Effector CD4-positive, alpha-beta T cell (primary cell): ENCODE results near the gene UBAP1.
"Not testable (repeated sequence)": the region's sequence is repeated elsewhere in the genome, so short reads cannot be mapped to it uniquely, and the experiment has no call there.

Experiments
- DNase-seq: peaks from one replicate; pipeline ENCODE4 v3.0.0-alpha.2; 2020

Gene UBAP1

DNA sequence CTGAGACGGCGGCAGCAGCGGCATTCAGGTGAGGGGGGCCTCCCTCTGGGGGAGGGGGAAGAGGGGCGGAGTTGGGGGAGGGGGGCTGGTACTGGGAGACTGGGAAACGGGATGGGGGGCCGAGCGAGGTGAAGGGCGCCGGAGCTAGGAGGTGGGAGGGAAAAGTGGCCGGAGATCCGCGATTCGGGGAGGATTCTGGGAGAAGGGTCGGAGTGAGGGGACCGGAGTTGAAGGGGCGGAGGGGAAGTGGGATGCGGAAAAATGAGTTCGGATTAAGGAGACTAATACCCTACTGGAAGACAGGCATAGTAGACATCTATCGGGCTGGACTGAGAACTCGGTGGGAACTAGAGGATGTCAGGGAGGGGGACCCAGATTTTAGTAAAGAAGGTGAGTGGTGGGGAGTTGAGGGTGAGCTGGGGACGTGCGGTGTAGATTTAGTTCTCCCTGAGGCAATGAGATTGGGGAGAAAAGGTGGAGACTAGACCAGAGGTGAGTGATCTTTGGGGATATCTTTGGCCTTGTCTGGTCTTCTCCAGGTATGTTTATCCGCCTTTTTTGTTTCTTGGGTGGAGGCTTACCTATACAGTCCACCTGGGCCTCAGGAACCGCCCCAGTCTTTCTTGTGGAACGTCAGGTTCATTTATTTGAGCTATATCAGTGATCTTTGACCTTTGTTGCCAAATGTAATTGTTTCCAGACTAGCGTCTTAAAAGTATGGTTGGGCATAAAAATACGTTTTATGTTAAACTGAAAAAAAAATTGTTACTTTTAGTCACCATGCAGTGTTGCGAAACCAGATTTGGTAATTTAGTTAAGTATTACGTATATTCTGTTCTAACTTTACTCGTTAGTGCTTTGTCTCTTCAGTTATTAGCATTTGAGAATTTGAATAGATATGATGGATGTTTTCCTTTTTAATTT lies 632 bp downstream of the UBAP1 start:
- no peak for DNase-seq

DNA sequence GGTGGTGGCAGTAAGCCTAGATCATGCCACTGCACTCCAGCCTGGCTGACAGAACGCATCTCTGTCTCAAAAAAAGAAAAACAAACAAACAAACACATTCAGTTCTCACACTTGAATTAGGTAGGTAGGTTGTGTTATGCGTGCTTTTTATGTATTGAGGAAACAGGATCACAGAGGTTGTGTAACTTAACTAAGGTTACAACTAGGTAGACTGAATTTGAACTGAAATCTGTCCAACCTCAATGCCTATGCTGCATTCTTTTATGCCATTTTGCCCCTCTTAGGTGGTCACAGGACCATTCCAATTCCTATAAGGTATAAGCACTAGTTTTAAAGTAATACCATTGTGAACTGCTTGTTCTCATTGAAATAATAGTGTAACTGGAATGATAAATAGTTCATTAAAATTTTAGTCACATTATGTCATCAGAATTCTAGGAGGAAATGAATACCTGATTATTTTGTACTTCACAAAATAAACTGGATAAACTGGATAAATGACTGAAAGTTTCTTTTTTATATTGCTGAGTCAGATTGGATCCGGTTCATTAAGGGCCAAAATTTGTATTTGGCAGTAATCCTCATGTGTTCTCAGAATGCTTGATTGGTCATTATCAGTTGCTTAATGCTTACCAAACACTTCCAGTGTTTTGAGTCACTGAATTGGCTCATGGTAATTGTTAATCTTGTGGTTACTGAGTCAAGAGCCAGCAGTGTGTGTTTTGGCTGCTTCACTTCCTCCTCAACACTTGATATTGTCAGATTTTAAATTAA lies 7.1 kb downstream of the UBAP1 start:
- DNase-seq: no peak

DNA sequence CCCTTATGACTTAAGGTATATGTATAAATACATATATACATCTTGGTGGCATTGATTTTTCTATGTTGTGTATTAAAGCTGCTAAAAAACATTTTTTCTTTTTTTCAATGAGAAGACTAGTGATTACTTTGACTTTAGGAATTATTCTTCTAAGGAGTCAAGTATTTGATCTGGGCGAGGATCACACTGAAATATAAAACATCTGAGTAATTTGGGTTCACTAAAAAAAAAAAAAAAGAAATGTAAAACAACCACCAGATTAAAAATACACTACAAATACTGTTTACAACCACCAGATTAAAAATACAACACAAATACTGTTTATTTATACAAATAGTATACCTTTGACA lies 9.0 kb downstream of the UBAP1 start:
- no peak for DNase-seq

DNA sequence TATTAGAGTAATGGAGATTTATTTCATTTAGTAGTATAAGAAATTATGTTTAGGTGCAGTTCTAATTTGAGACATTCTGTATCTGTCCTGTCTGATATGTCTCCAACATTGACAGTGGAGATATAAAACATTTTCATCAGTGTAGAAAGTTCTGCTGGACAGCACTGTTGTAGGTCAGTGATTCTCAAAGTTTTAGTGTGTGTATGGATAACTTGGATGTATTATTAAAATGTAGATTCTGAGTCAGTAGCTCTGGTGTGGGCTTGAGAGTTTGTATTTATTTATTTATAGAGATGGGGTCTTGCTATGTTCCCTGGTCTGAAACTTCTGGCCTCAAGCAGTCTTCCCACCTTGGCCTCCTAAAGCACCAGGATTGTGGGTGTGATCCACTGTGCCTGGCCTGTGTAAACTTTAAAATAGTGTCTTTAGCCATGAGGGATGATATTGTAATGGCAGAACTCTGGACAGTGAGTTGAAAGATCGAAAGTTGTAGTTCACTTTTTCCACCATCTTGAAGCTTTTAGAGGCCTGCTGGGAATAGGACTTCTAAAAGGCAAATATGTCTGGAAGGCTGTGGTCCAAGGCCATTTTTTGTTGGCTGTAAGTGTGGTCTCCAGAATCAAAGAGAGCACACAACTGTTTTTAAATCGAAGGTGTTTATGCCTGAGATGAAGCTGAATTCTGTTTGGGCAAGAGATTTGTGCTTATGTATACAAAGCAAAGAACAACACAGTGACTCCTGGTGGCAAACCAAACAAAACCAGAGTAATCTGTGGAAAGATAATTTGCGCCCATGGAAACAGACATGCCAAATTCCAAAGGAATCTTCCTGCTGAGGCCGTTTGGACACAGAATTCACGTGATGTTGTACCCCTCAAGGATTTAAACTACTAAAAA lies 12.4 kb downstream of the UBAP1 start:
- DNase-seq: no peak

DNA sequence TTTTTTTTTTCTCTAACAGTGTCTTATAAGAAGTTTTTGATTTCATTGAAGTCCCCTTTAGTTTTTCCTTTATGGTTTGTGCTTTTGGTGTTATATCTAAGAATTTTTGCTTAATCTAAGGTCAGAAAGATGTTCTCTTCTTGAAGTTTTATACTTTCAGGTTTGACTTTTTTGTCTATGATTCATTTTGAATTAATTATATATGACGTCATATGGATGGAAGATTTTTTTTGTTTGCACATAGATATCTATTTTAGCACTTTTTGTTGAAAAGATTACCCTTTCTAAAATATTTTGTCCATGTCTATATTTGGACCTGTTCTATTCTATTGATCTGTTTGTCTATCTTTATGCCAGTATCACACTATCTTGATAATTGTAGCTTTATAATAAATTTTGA lies 16.3 kb downstream of the UBAP1 start:
- DNase-seq: no peak

DNA sequence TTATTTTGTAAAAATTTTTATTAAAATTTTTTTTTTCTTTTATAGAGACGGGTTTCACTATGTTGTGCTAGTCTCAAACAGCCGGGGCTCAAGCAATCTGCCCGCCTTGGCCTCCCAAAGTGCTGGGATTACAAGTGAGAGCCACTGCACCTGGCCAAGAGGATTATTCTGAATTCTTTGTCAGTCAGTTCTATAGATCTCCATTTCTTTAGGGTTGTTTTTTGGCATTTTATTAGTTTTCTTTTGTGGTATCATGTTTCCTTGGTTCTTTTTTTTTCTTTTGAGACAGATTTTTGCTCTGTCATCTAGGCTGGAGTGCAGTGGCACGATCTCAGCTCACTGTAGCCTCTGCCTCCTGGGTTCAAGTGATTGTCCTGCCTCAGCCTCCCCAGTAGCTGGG lies 18.4 kb downstream of the UBAP1 start:
- DNase-seq: not testable (repeated sequence)

DNA sequence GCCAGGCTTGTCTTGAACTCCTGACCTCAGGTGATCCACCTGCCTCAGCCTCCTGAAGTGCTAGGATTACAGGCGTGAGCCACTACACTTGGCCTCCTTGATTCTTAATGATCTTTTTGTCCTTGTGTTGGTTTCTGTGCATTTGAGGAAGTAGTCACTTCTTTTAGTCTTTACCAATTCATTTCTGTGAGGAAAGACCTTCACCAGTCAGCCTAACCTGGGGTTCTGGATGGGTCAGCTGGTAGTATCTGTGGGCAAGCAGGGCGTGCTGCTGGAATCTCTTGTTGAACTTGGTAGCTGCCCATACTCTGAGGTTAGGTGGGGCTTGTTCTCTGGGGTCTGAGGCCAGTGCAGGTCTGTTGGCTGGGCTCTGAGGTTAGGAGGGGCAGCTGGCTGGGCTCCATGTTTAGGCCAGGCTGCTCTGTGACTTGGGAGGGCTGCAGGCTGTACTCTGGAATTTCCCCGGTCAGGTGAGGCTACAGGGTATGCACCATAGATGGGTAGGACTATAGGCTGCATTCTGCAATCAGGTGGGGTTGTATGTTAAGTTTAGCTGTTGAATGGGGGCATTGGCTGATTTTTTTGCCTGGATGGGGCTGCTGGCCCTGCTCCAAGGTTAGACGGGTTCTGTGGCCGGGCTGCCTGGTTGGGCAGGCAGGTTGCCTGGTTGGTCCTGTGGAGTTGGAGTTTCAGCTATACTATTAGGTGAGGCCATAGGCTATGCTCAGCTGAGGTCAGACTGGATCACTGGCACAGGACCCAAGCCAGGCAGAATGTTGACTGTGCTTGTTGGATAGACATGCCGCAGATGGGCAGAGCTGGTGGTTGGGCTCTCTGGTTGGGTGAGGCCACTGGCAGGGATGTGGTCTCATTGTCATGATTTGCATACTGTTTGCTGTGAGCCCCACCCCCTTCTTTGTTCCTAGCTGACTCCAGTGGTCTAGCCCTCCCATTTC lies 19.2 kb downstream of the UBAP1 start:
- DNase-seq: no peak

DNA sequence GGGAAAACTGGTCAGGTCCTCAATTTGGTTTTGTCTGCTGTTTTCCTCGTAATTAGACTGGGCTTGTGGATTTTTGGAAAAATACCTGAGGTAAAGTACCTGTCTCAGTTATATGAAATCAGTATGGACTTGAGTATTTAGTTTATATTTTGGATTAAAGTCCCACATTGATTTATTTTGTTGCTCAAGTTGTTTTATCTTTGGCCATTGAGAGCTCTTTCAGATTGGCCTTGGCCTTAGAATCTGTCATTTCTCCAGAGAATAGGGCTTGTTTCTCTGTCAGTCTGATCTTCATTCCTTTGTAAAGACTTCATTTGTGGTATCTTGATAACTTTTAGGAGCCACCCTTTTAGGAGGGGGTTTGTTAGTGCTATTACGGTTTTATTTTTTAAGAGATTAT lies 21.2 kb downstream of the UBAP1 start:
- DNase-seq: no peak

DNA sequence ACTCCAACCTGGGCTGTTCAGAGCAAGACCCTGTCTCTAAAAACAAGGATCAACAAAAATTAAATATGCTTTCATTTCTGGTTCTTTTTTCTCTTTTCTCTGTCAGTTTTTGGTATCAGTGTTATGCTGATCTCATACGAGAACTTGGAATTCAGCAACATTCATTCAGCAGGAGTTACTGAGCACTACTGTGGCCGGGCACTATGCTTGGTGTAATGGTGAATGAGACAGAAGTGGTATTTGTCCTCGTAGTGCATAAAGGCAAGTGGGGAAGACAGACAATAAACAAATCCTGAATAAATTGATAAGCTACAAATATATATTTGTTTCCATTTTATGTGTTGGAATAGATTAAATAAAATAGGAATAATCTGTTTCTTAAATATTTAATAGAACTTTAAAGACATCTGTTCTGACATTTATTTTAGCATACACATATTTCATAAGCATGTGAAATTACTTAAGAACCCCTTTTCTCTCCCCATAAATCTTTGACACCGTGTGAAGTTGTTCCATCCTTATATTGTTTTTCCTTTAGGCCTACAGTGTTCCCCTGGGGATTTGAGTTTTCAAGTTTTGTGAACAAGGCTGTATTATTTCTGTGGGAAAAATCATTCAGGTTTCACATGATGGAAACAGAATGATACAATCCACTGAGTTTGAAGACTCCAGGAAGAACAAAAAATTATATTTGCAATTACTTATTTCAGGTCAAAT lies 24.6 kb downstream of the UBAP1 start:
- DNase-seq: no peak

DNA sequence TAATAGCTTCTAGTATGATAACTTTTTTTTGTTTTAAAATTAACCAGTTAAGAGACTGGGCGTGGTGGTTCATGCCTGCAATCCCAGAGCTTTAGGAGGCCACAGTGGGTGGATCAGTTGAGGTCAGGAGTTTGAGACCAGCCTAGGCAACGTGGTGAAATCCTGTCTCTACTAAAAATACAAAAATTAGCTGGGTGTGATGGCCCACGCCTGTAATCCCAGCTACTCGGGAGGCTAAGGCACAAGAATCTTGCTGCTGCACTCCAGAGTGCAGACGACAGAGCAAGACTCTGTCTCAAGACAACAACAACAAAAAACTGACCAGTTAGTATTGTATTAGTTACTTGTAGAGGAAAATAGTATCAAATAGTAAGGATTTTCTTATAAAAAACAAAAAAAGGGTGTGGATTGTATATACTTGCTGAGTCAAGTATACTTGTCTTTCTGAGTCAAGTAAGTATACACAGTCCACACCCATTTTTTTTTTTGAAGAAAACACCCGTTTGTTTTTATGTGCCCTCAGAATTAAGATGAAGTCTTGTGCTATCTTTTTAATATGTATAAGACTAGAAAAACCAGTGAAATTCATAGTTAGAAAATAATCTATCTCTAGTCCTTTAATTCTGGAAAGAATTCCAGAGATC lies 25.3 kb downstream of the UBAP1 start:
- DNase-seq: no peak

DNA sequence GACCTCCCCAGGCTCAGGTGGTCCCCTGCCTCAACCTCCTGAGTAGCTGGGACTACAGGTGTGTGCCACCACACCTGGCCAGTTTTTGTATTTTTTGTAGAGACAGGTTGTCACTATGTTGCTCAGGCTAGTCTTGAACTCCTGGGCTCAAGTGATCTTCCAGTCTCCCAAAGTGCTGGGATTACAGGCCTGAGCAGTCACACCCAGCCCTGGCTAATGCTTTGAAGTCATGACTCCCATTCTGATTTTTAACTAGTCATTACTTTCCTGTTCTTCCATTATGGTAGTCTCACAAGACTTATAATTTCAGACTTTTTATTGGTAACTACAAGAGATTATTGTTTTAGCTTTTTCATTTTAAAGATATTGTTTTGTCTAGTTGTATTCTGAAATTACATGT lies 26.3 kb downstream of the UBAP1 start:
- no peak for DNase-seq

DNA sequence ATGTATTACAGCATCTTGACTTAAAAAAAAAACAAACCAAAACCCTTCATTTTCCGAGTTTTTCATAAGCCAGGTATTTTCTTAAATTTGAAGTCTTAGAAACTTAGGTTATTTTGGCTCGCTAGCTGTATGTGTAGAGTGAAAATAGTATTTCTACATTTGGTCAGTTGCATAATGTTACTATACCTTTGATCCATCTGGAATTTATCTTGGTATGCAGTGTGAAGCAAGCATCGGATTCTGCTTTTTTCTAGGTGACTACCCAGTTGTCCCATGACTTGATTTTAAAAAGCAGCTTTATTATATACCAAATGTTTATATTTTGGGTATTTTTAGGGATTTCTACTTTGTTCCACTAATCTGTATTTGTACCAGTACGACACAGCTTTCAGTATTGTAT lies 27.7 kb downstream of the UBAP1 start:
- DNase-seq: no peak

DNA sequence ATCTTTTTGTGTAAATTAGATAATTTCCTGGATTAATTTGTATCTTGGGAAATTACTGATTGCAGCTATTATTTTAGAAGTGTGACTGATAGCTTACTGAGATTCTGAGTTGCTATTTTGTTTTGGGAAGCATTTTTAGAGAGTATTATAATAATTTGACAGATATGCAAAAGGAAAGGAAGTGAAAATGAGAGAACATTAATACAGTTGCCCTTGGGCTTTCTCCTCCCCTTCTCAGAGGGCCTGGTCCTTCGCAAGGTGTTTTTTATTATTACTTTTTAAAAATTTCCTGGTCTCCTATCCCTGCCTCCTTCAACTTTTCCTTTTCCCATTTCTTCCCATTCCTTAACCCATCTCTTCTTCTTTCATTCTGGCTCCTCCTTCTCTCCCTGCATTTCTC lies 32.6 kb downstream of the UBAP1 start:
- DNase-seq: no peak

DNA sequence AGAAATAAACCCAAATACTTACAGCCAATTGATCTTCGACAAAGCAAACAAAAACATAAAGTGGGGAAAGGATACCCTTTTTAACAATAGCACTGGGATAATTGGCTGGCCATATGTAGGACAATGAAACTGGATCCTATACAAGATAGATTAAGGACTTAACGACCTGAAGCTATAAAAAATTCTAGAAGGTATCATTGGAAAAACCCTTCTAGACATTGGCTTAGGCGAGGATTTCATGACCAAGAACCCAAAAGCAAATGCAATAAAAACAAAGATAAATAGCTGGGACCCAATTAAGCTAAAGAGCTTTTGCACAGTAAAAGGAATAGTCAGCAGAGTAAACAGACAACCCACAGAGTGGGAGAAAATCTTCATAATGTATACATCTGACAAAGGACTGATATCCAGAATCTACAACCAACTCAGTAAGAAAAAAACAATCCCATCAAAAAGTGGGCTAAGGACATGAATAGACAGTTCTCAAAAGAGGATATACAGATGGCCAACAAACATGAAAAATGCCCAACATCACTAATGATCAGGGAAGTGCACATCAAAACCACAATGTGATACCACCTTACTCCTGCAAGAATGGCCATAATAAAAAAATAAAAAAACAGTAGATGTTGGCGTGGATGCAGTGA lies 35.6 kb downstream of the UBAP1 start:
- not testable (repeated sequence) for DNase-seq

DNA sequence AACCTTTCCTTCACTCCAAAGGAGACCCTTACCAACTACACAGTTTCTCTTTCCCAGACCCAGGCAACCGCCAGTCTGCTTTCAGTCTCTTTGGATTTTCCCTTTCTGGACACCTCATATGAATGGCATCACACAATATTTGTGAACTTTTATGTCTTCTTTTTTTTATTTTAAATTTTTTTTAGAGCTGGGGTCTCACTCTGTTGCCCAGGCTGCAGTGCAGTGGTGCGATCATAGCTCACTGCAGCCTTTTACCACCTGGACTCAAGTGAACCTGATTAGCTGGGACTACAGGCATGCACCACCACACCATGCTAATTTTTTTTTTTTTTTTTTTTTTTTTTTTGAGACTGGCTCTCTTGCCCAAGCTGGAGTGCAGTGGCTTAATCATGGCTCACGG lies 37.5 kb downstream of the UBAP1 start:
- no peak for DNase-seq

DNA sequence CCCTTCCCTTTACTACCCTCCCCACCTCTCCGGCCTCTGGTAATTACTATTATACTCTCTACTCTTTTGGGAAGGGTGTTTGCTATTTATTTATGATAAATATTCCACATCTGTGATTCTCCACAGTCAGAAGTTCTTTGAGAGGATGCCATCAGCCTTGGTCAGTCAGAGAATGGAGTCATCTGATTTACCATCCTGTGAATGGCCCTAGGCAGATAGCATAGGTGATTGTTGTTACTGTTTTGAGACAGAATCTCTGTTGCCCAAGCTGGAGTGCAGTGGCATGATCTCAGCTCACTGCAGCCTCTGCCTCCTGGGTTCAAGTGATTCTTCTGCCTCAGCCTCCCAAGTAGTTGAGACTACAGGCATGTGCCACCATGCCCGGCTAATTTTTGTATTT lies 38.2 kb downstream of the UBAP1 start:
- DNase-seq: not testable (repeated sequence)

DNA sequence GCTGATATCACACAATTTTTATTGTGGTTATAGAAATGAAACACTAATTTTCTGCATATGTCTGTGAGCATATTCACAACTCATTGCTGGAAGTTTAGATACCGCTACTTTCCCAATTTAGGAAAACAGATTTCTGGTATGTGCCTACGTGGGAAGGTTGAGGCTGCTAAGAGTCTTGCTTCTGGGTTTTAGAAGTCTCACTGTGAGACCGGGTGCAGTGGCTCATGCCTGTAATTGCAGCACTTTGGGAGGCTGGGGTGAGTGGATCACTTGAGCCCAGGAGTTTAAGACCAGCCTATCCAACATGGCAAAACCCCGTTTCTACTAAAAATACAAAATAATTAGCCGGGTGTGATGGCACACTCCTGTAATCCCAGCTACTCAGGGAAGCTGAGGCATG lies 39.6 kb downstream of the UBAP1 start:
- no peak for DNase-seq

DNA sequence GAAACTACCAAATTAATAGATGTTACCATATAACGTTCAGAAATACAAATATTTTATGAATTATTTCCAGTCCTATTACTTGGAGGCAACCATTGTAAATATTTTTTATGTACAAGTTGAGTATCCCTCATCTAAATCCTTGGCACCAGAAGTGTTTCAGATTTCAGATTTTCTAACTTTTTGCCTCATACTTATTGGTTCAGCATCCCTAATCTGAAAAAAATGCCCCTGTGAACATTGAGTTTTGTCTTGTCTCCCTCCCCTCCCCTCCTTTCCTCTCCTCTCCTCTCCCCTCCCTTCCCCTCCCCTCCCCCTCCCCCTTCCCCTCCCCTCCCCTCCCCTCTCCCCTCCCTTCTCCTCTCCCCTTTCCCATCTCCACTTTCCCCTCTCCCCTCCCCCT lies 40.6 kb downstream of the UBAP1 start:
- no peak for DNase-seq

DNA sequence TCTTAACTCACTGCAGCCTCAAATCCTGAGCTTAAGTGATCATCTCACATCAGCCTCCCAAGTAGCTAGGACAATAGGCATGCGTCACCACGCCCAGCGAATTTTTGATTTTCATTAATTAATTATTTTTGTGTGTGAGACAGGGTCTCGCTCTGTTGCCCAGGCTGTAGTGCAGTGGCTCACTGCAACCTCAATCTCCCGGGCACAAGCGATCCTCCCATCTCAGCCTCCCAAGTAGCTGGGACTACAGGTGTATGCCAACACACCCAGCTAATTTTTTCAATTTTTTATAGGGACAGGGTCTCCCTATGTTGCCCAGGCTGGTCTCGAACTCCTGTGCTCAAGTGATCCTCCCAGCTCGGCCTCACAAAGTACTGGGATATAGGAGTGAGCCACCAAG lies 41.4 kb downstream of the UBAP1 start:
- no peak for DNase-seq

DNA sequence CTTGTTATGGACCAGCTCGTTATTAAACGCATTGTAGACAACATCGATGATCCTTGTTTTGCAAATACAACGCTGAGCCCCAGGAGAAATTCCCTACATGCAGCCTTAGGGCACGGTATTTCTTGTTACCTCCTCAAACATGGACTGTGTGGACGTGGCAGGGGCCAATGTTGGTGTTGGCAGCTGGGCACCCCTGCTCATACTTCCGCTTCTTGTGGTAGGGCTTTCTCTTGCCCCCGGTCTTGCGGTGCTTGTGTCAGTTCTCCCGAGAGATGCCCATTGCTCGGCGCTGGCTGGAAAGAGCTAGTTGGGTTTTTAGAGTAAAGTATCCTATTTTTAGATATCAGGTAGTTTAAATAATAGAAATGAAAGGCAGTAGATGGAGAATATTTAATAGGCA lies 45.5 kb downstream of the UBAP1 start:
- DNase-seq: no peak
